Hepatocyte (in vitro differentiated cells): ENCODE measurements around the gene RTL1. TPM values are rescaled to one million over a fixed set of nuclear protein-coding genes. Genes with fewer than 3 reads are reported as not detected.
A peak's percentile ranks its signal among the peaks of the same experiment; 100 is the strongest.

Experiments used
- DNase-seq: peaks from one replicate; pipeline ENCODE4 v3.0.0-alpha.2; 2016; ENCODE audit warnings: low spot score
- H2AFZ ChIP-seq: fragments of 200-600 bp; sonication (generic); 2 replicates; pipeline ENCODE4 v1.6.0; 2016; ENCODE audit warnings: antibody characterized with exemption, mild to moderate bottlenecking
- H3K27ac ChIP-seq: fragments of 200-600 bp; sonication (generic); 2 replicates; pipeline ENCODE4 v1.5.1; 2016; ENCODE audit warnings: mild to moderate bottlenecking
- H3K27me3 ChIP-seq: fragments of 200-600 bp; sonication (generic); 2 replicates; pipeline ENCODE4 v1.6.1; 2016
- H3K36me3 ChIP-seq: fragments of 200-600 bp; sonication (generic); replicated peaks from 2 replicates; pipeline ENCODE4 v1.5.1; 2016; ENCODE audit warnings: low read depth; ENCODE audit not compliant: insufficient read depth
- H3K4me1 ChIP-seq: fragments of 200-600 bp; sonication (generic); 2 replicates; pipeline ENCODE4 v1.5.1; 2016; ENCODE audit warnings: mild to moderate bottlenecking, moderate library complexity; ENCODE audit not compliant: insufficient read depth
- H3K4me2 ChIP-seq: fragments of 200-600 bp; sonication (generic); 2 replicates; pipeline ENCODE4 v1.6.0; 2016
- H3K4me3 ChIP-seq: fragments of 200-600 bp; sonication (generic); 2 replicates; pipeline ENCODE4 v1.5.1; 2016; ENCODE audit warnings: mild to moderate bottlenecking
- H3K79me2 ChIP-seq: fragments of 200-600 bp; sonication (generic); 2 replicates; pipeline ENCODE4 v1.6.0; 2017; ENCODE audit warnings: mild to moderate bottlenecking
- H3K9me2 ChIP-seq: fragments of 200-600 bp; sonication (generic); replicated peaks from 2 replicates; pipeline ENCODE4 v1.6.0; 2017; ENCODE audit warnings: mild to moderate bottlenecking; ENCODE audit not compliant: insufficient read depth
- H3K9me3 ChIP-seq: fragments of 200-600 bp; sonication (generic); 2 replicates; pipeline ENCODE4 v1.5.1; 2016; ENCODE audit warnings: low read depth, mild to moderate bottlenecking
- H4K20me1 ChIP-seq: fragments of 200-600 bp; sonication (generic); 2 replicates; pipeline ENCODE4 v1.6.0; 2016; ENCODE audit warnings: mild to moderate bottlenecking; ENCODE audit not compliant: insufficient read depth, poor library complexity, severe bottlenecking
- CTCF ChIP-seq: fragments of 200-600 bp; sonication (generic); IDR thresholded peaks from 2 replicates; pipeline ENCODE4 v1.5.1; 2016; ENCODE audit warnings: antibody characterized with exemption, mild to moderate bottlenecking; ENCODE audit not compliant: poor library complexity
- EZH2 ChIP-seq: fragments of 200-600 bp; sonication (generic); IDR thresholded peaks from 2 replicates; pipeline ENCODE4 v1.6.1; 2016; ENCODE audit warnings: antibody characterized with exemption, mild to moderate bottlenecking, borderline replicate concordance
- EZH2phosphoT487 ChIP-seq: fragments of 200-600 bp; sonication (generic); IDR thresholded peaks from one replicate; pipeline ENCODE4 v1.6.1; 2018; ENCODE audit warnings: antibody characterized with exemption, mild to moderate bottlenecking, low read depth, moderate library complexity; ENCODE audit not compliant: unreplicated experiment, severe bottlenecking
- WGBS: methylation state at CpG from one replicate; pipeline ENCODE4 v1.1.6; 2016; ENCODE audit warnings: low lambda C conversion rate; ENCODE audit errors: missing lambda C conversion rate; 5-methylcytosine and 5-hydroxymethylcytosine counted together
- polyA plus RNA-seq: library from polyadenylated mRNA; unstranded; fragments of >200 nt; fragmentation: Nextera tagmentation; extraction: Ambion mirVana; gene quantifications from 2 replicates; pipeline ENCODE4 v1.2.1, GENCODE V29; 2016
- total RNA-seq: library from RNA; depleted of rRNA; stranded (reverse); fragments of >200 nt; gene quantifications from 2 replicates; pipeline ENCODE4 v1.2.3, GENCODE V29; 2014

The RTL1 gene
- total and polyA plus RNA-seq, 2 experiments from 2014 or later, result 1.4 to 2.6 TPM

GRCh38 chr14:100849115-100849781 lies 54.3 kb downstream of the RTL1 start:
- Histone ChIP-seq H3K79me2 (no peaks in the 10 kb centered on the region), H3K9me2 (no peaks in the 10 kb centered on the region), H3K4me3 (no peak overlapping the region), H2AFZ (no peak overlapping the region), H3K4me1 (no peaks in the 10 kb centered on the region), H4K20me1 (no peaks in the 10 kb centered on the region), H3K36me3 (no peaks in the 10 kb centered on the region), H3K27ac (no peak overlapping the region), H3K9me3 (no peaks in the 10 kb centered on the region), H3K27me3 (no peaks in the 10 kb centered on the region), H3K4me2 (no peak overlapping the region)
- TF ChIP-seq EZH2phosphoT487, result no peak
- TF ChIP-seq EZH2, result no peak
- TF ChIP-seq CTCF, result no peak
- 65% methylated on average over 8 of the region's 8 CpGs for WGBS
- DNase-seq, result no peak

GRCh38 chr14:100846309-100846859 lies 57.1 kb downstream of the RTL1 start:
- Histone ChIP-seq H3K9me3 (no peaks in the 10 kb centered on the region), H3K4me1 (peaks cover 15% of the 10 kb centered on the region), H3K79me2 (no peaks in the 10 kb centered on the region)

GRCh38 chr14:100845341-100845740 lies 58.2 kb downstream of the RTL1 start:
- Histone ChIP-seq H3K4me2 (no peak overlapping the region), H3K4me1 (peaks cover 19% of the 10 kb centered on the region), H3K79me2 (no peaks in the 10 kb centered on the region), H3K36me3 (no peaks in the 10 kb centered on the region), H3K9me3 (no peaks in the 10 kb centered on the region), H3K9me2 (no peaks in the 10 kb centered on the region), H3K4me3 (no peak overlapping the region), H4K20me1 (no peaks in the 10 kb centered on the region), H3K27me3 (no peaks in the 10 kb centered on the region), H2AFZ (no peak overlapping the region), H3K27ac (no peak overlapping the region)
- no peak for TF ChIP-seq EZH2phosphoT487
- no peak for DNase-seq
- 98% methylated on average over 16 of the region's 17 CpGs for WGBS

More at GRCh38 chr14:100846309-100846859, 57.1 kb downstream of the RTL1 start:
- Histone ChIP-seq H3K36me3 (no peaks in the 10 kb centered on the region), H3K4me2 (no peak overlapping the region), H3K4me3 (no peak overlapping the region), H2AFZ (no peak overlapping the region), H3K27ac (no peak overlapping the region), H4K20me1 (no peaks in the 10 kb centered on the region), H3K9me2 (no peaks in the 10 kb centered on the region), H3K27me3 (no peaks in the 10 kb centered on the region)
- no peak for DNase-seq
- TF ChIP-seq EZH2phosphoT487 (no peak), EZH2 (no peak), CTCF (no peak)
- WGBS, result 91% methylated on average over 8 of the region's 8 CpGs

- Histone ChIP-seq H3K9me2 (no peaks in the 10 kb centered on the region), H4K20me1 (no peaks in the 10 kb centered on the region), H3K4me1 (peaks cover 24% of the 10 kb centered on the region), H3K79me2 (no peaks in the 10 kb centered on the region), H3K27ac (peak overlapping the region; percentile 89), H3K36me3 (no peaks in the 10 kb centered on the region), H2AFZ (no peak overlapping the region), H3K27me3 (no peaks in the 10 kb centered on the region), H3K4me3 (no peak overlapping the region), H3K9me3 (no peaks in the 10 kb centered on the region), H3K4me2 (no peak overlapping the region)
- no peak for DNase-seq
- no peak for TF ChIP-seq EZH2
- no peak for TF ChIP-seq EZH2phosphoT487
- no peak for TF ChIP-seq CTCF
- WGBS, result 96% methylated on average over 13 of the region's 13 CpGs
These were observed 58.7 kb downstream of the RTL1 start for GRCh38 chr14:100844846-100845245.
